Pancreas (tissue), 10 donors: ENCODE data around the gene SETD1A. TPM values are rescaled to one million over a fixed set of nuclear protein-coding genes. Genes with fewer than 3 reads are reported as not detected.

Source experiments
- ATAC-seq, 4 donors: fragments of 200-7000 bp; cut with Tn5 transposase; one replicate each; pipeline versions ENCODE4 v1.8.0 to v1.9.1; 2020; ENCODE audit warnings: mild to moderate bottlenecking in 4 of 4, moderate library complexity in 4 of 4
- DNase-seq, 6 donors: peaks; one replicate each; pipeline ENCODE4 v3.0.0-alpha.2; 2020
- FAIRE-seq: peaks from 2 replicates; lab custom pipeline; 2012; peaks lifted over from hg19 to GRCh38; lab: Jason Lieb, UNC
- H3K27ac ChIP-seq, 4 donors: fragments of 200-600 bp; sonication (generic); 1 replicate in 3 of 4; 2 replicates in 1 of 4; pipeline versions ENCODE4 v1.5.0 to v1.8.0; 2020
- H3K27me3 ChIP-seq, 4 donors: fragments of 200-600 bp; one replicate each; pipeline ENCODE4 v1.8.0; 2021
- H3K36me3 ChIP-seq, 3 donors: fragments of 200-600 bp; sonication (generic) in 1 of 3; one replicate each; pipeline versions ENCODE4 v1.5.0 to v1.8.0; 2020 to 2021
- H3K4me1 ChIP-seq, 3 donors: fragments of 200-600 bp; one replicate each; pipeline ENCODE4 v1.8.0; 2021
- H3K4me3 ChIP-seq, 4 donors: fragments of 200-600 bp; sonication (generic) in 2 of 4; one replicate each; pipeline versions ENCODE4 v1.5.0 to v1.8.0; 2020 to 2021
- H3K9me3 ChIP-seq, 4 donors: fragments of 200-600 bp; one replicate each; pipeline ENCODE4 v1.8.0; 2021
- WGBS, 2 donors: extraction: QIAGEN DNeasy Blood & Tissue Kit; methylation state at CpG; one replicate each; pipeline ENCODE4 v1.1.7; 2013; 5-methylcytosine and 5-hydroxymethylcytosine counted together
- intact Hi-C, 3 donors: fragments of 100-400 bp; cut with DNase I; formaldehyde crosslinking; loops; one replicate each; pipeline versions ENCODE4 v1.11.1 to v1.14.2; 2022
- polyA plus RNA-seq, 2 donors: library from polyadenylated mRNA; stranded (reverse); fragments of 200-250 nt; gene quantifications; one replicate each; pipeline ENCODE4 v1.2.3, GENCODE V29; 2013
- total RNA-seq, 6 donors: library from RNA; stranded (reverse); fragmentation: NEBNext Ultra II Directional in 4 of 6; extraction: Animal tissue kit (Norgen Biotek cat#: 25700) in 4 of 6; gene quantifications; one replicate each; pipeline versions ENCODE4 v1.2.1 to v1.2.4, GENCODE V29; 2021 to 2023
- TF ChIP-seq, protein P1 (sequence below), 4 donors: fragments of 200-600 bp; sonication (generic) in 3 of 4; IDR thresholded peaks; one replicate each; pipeline versions ENCODE4 v1.5.0 to v1.8.0; 2021; ENCODE audit warnings: antibody characterized with exemption in 4 of 4
- donor health status: healthy with polysubstance abuse.
- donor health status: DM: no; HTN: no; CAD: no; lungs with moderate emphysema.
- donor health status: DM: no; HTN: no; CAD: no.
- donor health status: control.
- donor health status: control.
- donor health status: Bipolar disorder and iron deficiency.
- donor health status: DM: yes; HTN: yes; CAD: no.
- donor health status: DM: no; HTN: no; CAD: no.
- donor health status: DM: no; HTN: no; CAD: no.
- donor health status: DM: yes; HTN: yes; CAD: no.

Gene SETD1A
- total and polyA plus RNA-seq, 8 donors, result 6.5 to 17.9 (median 8.5) TPM

- no peak for FAIRE-seq
These were observed 65.1 kb downstream of the SETD1A start for GRCh38 chr16:31022544-31023251.

DNA sequence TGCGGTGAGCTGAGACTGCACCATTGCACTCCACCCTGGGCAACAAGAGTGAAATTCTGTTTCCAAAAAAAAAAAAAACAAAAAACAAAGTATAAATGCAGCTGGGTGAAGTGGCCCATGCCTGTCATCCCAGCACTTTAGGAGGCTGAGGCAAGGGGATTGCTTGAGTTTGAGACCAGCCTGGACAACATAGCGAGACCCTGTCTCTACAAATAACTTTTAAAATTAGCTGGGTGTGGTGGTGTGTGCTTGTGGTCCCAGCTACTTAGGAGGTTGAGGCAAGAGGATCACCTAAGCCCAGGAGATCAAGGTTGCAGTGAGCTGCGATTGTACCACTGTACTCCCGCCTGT lies 65.7 kb downstream of the SETD1A start:
- no peak overlapping the region for H3K27ac ChIP-seq
- no peaks in the 10 kb centered on the region for H3K27me3 ChIP-seq
- intact Hi-C loops, result no loop called here
- FAIRE-seq, result no peak
- TF ChIP-seq, protein P1, sequence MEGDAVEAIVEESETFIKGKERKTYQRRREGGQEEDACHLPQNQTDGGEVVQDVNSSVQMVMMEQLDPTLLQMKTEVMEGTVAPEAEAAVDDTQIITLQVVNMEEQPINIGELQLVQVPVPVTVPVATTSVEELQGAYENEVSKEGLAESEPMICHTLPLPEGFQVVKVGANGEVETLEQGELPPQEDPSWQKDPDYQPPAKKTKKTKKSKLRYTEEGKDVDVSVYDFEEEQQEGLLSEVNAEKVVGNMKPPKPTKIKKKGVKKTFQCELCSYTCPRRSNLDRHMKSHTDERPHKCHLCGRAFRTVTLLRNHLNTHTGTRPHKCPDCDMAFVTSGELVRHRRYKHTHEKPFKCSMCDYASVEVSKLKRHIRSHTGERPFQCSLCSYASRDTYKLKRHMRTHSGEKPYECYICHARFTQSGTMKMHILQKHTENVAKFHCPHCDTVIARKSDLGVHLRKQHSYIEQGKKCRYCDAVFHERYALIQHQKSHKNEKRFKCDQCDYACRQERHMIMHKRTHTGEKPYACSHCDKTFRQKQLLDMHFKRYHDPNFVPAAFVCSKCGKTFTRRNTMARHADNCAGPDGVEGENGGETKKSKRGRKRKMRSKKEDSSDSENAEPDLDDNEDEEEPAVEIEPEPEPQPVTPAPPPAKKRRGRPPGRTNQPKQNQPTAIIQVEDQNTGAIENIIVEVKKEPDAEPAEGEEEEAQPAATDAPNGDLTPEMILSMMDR (IDR thresholded peaks at IDR 0.05), result no peak
- no peak for DNase-seq
- 85 to 89% methylated on average over 4 of the region's 4 CpGs for WGBS, 2 donors
- no peak overlapping the region for H3K4me3 ChIP-seq
- no peaks in the 10 kb centered on the region for H3K4me1 ChIP-seq
- H3K9me3 ChIP-seq, result no peaks in the 10 kb centered on the region
- no peak for ATAC-seq
- H3K36me3 ChIP-seq, result no peaks in the 10 kb centered on the region

More at GRCh38 chr16:31022544-31023251, 65.1 kb downstream of the SETD1A start:
- DNase-seq (no peak), ATAC-seq (no peak)
- H3K9me3 ChIP-seq, result no peaks in the 10 kb centered on the region
- H3K4me1 ChIP-seq, result no peaks in the 10 kb centered on the region
- H3K27me3 ChIP-seq, result no peaks in the 10 kb centered on the region
- no peak overlapping the region for H3K4me3 ChIP-seq
- H3K27ac ChIP-seq, result no peak overlapping the region
- intact Hi-C loops, result no loop called here
- TF ChIP-seq, protein P1 (IDR thresholded peaks at IDR 0.05), result no peak
- H3K36me3 ChIP-seq, result no peaks in the 10 kb centered on the region
- 75 to 78% methylated on average over 12 of the region's 12 CpGs for WGBS, 2 donors

GRCh38 chr16:31023627-31024226 lies 66.2 kb downstream of the SETD1A start:
- no peak overlapping the region for H3K27ac ChIP-seq
- H3K9me3 ChIP-seq, result no peaks in the 10 kb centered on the region
- ATAC-seq (no peak), DNase-seq (no peak), FAIRE-seq (no peak)
- TF ChIP-seq, protein P1 (IDR thresholded peaks at IDR 0.05), result no peak
- intact Hi-C loops, result no loop called here
- no peaks in the 10 kb centered on the region for H3K36me3 ChIP-seq
- H3K4me1 ChIP-seq, result no peaks in the 10 kb centered on the region
- WGBS, 2 donors, result 52 to 62% methylated on average over 6 of the region's 6 CpGs
- no peak overlapping the region for H3K4me3 ChIP-seq
- H3K27me3 ChIP-seq, result no peaks in the 10 kb centered on the region

GRCh38 chr16:31025339-31025738 lies 67.8 kb downstream of the SETD1A start:
- no peak for FAIRE-seq
- Histone ChIP-seq H3K9me3 (no peaks in the 10 kb centered on the region), H3K4me1 (no peaks in the 10 kb centered on the region), H3K4me3 (no peak overlapping the region), H3K36me3 (no peaks in the 10 kb centered on the region), H3K27ac (no peak overlapping the region), H3K27me3 (no peaks in the 10 kb centered on the region)
- no peak for DNase-seq
- 87 to 94% methylated on average over 5 of the region's 5 CpGs for WGBS, 2 donors
- ATAC-seq, result peak in 2 of 4 donors; percentile 25 to 34
- TF ChIP-seq, protein P1 (IDR thresholded peaks at IDR 0.05), result no peak
- intact Hi-C loops, result no loop called here

GRCh38 chr16:31029272-31029671 lies 71.7 kb downstream of the SETD1A start:
- TF ChIP-seq, protein P1 (IDR thresholded peaks at IDR 0.05), result no peak
- Histone ChIP-seq H3K9me3 (no peaks in the 10 kb centered on the region), H3K27me3 (no peaks in the 10 kb centered on the region), H3K4me1 (peaks cover 0 to under 1% (median under 1%) of the 10 kb centered on the region in 3 donors), H3K27ac (no peak overlapping the region), H3K36me3 (no peaks in the 10 kb centered on the region), H3K4me3 (no peak overlapping the region)
- WGBS, 2 donors, result 80 to 83% methylated on average over 5 of the region's 5 CpGs
- FAIRE-seq (no peak), DNase-seq (no peak), ATAC-seq (no peak)
- intact Hi-C loops, result no loop called here
